Astrocyte (in vitro differentiated cells and primary cell): ENCODE data around the gene HES5.

ENCODE experiments used
- EZH2 ChIP-seq: IDR thresholded peaks from 2 replicates; pipeline ENCODE4 v1.6.1; 2012; ENCODE audit warnings: mild to moderate bottlenecking, low read length, inconsistent platforms; ENCODE audit not compliant: insufficient read depth
- TF ChIP-seq, protein P1 (sequence below): IDR thresholded peaks from 2 replicates; pipeline ENCODE4 v1.5.1; 2011; ENCODE audit warnings: low read depth, mild to moderate bottlenecking, inconsistent platforms, low read length, moderate library complexity; ENCODE audit not compliant: insufficient read depth

DNA sequence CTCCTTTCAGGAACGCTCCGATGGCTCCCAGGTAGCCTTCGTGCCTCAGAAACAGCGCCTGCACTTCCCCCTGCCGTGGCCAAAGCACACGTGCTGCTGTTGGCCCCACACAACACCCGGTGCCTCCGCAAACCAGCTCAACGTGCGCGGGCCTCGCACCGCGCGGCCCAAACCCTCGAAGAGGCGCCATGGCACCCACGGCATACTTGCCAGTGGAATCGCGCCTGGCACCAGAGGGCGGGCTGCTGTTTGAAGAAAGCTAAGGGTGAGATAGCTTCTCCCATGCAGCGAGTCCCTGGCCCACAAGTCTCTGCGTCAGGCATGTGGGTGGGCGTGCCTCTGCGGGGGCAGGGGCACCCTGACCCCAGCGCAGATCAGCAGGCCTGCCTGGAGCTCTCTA lies 11.5 kb downstream of the HES5 start:
- TF ChIP-seq, protein P1, sequence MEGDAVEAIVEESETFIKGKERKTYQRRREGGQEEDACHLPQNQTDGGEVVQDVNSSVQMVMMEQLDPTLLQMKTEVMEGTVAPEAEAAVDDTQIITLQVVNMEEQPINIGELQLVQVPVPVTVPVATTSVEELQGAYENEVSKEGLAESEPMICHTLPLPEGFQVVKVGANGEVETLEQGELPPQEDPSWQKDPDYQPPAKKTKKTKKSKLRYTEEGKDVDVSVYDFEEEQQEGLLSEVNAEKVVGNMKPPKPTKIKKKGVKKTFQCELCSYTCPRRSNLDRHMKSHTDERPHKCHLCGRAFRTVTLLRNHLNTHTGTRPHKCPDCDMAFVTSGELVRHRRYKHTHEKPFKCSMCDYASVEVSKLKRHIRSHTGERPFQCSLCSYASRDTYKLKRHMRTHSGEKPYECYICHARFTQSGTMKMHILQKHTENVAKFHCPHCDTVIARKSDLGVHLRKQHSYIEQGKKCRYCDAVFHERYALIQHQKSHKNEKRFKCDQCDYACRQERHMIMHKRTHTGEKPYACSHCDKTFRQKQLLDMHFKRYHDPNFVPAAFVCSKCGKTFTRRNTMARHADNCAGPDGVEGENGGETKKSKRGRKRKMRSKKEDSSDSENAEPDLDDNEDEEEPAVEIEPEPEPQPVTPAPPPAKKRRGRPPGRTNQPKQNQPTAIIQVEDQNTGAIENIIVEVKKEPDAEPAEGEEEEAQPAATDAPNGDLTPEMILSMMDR = no peak
- TF ChIP-seq EZH2 = no peak
